GM19240 (cell line): Measurements from ENCODE around the gene C5AR1.
A peak's percentile ranks its signal among the peaks of the same experiment; 100 is the strongest.
"Not testable (repeated sequence)": the region's sequence is repeated elsewhere in the genome, so short reads cannot be mapped to it uniquely, and the experiment has no call there.

ENCODE experiments used
- DNase-seq: peaks from one replicate; pipeline ENCODE4 v3.0.0; 2011; ENCODE audit warnings: low spot score; ENCODE audit not compliant: insufficient read length

The C5AR1 gene

DNA sequence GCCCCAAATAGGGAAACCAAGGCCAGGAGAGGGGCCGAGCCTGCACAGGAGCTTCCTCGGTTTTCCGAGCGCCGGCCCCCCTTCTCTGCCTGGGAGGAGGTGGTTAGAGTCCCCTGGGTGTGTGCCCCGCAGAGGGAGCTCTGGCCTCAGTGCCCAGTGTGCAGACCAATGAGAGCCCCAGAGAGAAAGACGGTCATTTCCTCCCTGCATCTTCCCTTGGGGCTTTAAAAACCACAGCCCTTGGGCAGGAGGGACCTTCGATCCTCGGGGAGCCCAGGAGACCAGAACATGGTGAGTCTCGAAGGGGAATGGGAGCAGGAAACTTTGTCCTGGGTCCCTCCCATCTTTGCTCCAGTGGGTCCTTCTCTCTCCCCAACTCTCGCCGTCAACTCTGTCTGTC is at the start of gene C5AR1:
TSS of gene C5AR1 (plus strand) at position 254 of the 400 bp plus-strand sequence. CDS start at position 289, 35 bp downstream.
- no peak for DNase-seq

DNA sequence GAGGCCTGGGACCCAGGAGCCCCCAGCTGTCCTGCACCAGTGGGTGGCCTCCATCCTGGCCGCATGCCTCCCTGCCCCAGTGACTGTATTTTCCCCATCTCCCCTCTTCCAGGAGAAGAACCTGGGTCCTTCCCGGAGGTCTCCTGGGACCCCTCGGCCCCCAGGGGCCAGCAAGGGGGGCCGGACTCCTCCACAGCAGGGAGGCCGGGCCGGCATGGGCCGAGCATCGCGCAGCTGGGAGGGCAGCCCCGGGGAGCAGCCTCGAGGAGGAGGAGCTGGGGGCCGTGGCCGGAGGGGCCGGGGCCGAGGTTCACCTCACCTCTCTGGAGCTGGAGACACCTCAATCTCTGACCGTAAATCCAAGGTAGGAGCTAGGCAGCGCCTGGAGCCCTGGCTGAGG is 49.2 kb upstream of the C5AR1 start:
- DNase-seq = no peak

DNA sequence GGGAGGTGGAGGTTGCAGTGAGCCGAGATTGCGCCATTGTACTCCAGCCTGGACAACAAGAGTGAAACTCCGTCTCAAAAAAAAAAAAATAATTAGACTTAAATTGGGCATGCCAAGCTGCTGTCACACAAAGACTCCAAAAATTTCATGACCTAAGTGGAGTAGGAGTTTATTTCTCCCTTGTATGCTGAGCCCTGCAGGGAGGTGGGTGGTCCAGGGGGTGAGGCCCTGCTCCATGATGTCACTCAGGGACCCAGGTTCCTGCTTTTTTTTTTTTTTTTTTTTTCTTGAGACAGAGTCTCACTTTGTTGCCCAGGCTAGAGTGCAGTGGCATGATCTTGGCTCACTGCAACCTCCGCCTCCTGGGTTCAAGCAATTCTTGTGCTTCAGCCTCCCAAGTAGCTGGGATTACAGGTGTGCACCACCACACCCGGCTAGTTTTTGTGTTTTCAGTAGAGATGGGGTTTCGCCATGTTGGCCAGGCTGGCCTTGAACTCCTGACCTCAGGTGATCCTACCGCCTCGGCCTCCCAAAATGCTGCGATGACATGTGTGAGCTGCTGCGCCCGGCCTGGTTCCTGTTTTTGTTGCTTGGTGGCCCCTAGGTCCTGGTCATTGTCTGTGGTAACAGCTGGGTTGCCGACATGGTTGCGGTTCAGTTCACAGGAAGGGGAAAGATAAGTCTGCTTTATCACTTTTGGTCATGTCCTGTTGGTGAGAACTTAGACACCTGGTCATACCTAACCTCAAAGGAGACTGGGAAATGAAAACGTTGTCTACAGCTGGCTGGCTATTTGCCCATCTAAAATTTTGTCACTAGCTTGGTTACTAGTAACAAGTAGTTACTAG is 47.5 kb upstream of the C5AR1 start:
- DNase-seq = peak; percentile 60

DNA sequence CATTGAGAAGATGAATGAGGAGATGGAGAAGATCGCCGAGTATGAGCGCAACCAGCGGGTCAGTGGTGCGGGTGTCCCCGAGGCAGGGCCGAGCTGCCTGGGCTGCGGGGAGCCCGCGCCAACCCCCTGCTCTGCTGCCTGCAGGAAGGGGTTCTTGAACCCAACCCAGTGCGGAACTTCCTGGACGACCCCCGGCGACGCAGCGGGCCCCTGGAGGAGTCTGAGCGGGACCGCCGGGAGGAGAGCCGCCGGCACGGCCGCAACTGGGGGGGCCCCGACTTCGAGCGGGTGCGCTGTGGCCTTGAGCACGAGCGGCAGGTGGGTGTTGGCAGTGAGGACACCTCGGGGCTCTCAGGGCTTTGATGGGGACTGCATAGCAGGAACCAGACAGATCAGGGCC is 45.0 kb upstream of the C5AR1 start:
- DNase-seq = no peak

DNA sequence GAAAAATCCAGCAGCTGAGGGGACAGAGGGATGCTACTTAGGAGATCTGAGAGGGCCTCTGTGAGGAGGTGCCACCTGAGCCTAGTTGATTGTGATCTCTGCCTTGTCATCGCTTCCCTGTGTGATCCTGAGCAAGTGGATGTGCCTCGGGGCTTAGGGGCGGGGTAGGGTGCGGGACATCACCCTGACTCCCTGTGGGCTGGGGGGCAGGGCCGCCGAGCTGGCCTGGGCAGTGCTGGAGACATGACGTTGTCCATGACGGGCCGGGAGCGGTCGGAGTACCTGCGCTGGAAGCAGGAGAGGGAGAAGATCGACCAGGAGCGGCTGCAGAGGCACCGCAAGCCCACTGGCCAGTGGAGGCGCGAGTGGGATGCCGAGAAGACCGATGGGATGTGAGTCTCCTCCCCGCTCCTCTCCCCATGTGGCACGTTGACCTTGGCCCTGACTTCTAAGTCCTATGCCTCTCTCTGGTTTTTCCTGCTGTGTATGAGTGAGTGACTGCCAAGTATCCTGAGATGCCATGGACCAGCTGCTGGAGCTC is 43.2 kb upstream of the C5AR1 start:
- no peak for DNase-seq

DNA sequence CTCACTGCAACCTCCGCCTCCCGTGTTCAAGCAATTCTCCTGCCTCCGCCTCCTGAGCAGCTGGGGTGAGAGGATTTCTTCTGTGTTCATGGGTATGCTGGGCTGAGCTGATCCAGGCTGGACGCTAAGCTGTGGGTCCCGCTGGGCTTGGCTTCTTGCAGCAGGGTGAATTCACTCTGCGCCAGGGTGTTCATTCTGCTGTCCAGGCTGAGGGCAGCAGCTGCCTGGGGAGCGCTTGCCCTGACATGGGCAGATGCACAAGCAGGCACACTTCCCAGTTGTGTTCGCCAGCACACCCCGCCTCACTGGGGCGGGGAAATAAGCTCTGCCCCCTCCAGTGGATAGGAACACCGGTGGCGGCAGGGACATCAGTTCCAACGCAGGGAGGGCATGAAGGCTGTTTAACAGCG is 42.3 kb upstream of the C5AR1 start:
- DNase-seq = no peak

DNA sequence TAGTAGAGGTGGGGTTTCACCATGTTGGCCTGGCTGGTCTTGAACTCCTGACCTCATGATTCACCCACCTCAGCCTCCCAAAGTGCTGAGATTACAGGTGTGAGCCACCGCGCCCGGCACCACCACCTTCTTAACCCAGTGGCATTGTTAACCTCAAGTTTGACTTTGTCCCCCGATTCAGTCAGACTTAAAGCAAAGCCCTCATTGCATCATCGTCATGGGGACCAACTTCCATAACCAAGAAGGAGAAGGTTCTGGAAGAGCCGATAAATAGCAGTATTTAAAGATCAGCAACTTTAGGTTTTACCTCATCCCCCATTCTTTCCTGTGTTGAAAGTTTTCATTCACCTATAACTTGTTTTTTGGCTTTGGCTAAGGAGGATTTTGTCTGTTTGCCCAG is 41.6 kb upstream of the C5AR1 start:
- no peak for DNase-seq

DNA sequence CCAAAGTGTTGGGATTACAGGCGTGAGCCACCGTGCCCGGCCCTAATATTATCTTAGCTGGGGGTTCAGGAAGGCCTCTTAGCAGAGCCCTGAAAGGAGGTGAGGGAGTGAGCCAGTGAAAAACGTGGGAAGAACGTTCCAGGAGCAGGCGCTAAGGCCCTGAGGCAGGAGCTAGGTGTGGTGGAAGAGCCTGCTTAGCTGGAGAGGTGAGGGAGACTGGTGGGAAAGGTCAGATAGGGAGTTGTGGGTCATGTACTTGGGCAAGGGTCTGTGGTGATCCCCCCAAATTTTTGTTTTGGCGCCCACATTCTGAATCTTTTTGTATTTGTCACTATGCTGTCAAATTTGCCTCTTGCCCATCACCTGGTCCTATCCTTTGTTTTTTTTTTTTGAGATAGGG is 40.1 kb upstream of the C5AR1 start:
- no peak for DNase-seq

DNA sequence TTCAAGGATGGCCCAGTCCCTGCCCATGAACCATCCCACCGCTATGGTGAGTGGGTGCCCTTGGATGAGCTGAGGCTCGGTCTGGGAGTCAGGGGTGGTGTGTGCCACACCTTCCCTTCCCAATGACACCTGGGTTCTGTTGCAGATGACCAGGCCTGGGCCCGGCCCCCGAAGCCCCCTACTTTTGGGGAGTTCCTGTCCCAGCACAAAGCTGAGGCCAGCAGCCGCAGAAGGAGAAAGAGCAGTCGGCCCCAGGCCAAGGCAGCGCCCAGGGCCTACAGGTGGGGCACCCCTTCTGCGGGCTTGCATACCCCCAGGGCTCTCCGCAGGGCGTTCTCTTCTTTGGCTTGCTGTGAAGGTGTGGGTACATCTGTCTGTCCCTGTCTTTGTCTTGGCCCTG is 39.3 kb upstream of the C5AR1 start:
- no peak for DNase-seq

DNA sequence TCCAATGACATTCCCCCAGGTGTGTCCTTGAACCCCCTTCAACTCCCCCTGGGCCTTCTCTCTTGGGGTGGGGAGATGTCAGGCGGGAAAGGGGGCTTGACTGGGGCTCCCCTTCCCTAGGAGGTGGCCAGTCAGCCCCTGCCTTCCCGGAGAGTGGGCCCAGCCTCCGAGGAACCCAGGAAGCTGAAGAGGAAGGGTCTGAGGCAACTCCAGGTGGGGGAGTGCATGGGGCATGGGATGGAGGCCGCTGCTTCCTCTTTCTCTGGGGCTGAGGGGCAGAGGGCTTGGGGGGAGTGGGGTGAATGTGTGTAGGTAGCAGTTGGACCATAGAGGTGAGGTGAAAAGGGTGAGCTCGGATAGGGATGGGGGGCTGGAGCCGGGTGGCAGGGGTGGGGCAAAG is 37.7 kb upstream of the C5AR1 start:
- DNase-seq = no peak

DNA sequence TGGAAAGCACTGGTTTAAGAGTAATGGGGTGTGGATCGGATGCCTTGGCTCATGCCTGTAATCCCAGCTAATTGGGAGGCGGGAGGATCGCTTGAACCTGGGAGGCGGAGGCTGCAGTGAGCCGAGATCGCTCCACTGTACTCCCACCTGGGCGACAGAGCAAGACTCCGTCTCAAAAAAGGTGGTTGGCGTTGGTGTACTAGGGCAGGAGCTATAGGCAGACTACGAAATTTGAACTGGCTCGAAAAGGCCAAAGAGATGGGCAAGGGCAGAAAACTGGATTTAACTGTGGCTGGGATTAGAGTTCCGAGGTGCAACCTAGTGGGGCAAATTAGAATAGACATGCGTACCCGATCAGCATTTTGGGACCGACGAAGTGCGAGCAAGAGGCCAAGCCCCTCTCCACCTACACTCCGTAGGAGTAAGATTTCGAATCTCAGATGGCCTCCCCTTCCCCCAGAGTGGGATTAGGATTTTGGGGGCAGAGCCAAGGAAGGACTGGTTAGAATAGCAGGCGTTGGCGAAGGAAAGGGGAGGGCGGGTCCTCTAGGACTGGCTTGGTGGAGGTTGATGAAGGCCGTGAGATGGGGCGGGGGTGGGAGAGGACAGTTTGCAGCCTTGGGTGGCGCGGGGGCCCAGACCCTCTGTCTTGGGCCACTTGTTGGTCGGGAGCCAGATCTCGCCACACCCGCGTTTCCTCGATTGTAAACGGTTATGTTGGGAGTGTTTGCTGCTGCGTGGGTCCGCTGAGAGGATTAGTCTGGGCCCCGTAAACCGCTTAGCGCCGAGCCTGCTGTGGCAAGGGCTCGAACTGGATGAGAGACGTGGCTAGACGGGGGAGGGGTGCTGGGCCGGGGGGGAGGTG is 37.0 kb upstream of the C5AR1 start:
- DNase-seq = peak; percentile 35

DNA sequence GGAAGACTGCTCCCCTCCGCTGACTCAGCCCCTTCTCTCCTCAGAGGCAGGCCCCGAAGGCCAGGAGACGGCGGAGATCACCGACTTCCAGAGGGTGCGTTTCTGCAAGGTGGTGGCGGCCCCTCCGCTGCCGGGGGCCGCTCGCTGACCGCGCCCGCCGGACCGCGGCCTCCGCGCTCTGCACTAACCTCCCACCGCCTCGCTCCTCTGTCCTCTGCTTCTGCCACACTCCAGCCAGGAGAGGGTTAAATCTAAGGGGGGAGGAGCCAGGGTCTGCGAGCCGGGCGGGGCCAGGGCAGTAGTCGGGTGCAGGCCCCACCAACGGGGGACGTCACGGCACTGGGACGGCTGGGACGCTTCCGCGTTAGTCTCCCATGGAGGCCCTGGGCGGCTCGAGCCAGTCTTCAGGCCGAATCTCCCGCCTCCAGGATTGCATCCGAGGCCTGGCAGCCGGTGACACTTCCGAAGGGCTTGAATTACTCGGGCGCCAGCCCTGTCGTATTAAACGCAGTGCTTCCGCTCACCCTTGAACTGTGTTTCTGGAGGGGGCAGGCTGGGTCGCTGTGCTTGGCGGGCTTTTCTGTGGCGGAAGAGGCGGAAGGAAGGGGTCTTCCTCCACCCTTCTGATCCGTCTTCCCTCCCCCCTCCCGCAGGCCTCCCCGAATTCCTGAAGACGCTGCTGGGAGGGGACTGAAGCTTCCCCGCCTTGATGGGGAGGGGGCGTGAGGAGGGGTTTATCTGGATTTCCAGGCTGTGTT is 36.2 kb upstream of the C5AR1 start:
- peak; percentile 97 for DNase-seq

DNA sequence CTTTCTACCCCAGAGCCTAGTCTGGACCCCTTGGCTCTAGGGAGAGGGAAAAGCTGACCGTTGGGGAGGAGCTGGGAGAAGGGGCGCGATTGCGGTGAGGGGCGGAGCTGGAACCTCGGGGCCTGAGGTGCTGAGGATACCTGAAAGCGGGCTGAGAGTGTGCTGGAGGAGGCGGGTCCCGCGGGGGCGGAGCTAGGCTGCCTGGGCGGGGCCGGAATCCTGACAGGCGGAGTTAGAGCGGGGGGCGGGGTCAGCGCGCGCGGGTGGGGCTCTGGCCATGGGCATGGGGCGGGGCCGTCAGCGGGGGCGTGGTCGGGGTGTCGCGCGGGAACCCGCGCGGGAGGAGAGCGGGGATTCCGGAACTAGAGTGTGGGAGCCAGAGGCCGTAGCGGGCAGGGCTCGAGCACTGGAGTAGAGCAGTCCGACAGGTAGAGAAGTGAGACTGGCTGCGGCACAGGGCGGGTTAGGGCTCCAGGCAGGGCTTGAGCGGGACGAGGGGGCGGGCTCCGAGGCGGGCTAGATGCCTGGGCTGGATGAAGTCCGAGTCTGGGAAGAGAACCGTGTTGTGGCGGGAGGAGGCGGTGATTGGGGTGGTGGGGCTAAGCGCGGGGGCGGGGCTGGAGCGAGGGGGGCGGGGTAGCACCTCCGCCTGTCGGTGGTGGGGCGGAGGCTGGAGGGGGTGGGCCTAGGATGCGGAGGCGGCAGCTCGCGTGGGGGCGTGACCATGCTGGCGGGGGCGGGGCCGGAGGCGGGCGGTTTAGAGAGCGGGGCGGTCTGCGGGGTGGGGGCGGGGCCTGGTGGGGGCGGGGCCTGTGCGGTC is 35.4 kb upstream of the C5AR1 start, which contains the start of gene INAFM1:
TSS of gene INAFM1 (plus strand) at position 815 of the 820 bp plus-strand sequence. CDS start 35 bp downstream, outside the sequence.
- peak; percentile 96 for DNase-seq

DNA sequence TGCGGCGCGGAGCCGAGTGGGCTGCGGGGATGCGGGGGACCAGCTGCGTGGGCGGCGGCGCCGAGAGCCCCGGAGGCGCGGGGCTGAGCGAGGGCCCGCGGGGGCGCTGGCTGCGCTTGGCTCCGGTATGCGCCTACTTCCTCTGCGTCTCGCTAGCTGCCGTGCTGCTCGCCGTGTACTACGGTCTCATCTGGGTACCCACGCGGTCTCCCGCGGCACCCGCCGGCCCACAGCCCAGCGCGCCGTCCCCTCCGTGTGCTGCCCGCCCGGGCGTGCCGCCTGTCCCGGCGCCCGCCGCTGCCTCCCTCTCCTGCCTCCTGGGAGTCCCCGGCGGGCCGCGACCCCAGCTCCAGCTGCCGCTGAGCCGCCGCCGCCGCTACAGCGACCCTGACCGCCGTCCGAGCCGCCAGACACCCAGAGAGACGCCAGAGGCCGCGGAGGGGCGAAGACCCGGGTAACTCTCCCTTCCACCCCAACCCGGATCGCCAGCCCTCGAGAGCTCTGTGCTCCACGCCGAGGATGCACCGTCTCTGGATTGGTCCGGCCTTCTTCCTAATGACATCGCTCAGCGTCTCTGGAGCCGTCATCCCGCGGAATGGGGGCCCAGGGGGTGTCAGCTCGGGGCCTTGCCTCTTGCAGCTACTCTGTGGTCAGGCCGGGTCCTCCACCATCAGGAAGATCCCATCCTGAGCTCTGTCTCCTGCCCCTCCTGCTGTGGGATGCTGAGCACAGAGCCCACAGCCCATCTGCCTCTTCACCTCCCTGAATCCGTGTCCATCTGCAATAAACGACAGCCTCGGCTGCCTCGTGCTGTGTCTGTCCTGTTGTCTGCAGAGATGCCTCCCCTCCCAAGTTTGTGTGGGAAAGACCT is 34.5 kb upstream of the C5AR1 start:
- DNase-seq = no peak

DNA sequence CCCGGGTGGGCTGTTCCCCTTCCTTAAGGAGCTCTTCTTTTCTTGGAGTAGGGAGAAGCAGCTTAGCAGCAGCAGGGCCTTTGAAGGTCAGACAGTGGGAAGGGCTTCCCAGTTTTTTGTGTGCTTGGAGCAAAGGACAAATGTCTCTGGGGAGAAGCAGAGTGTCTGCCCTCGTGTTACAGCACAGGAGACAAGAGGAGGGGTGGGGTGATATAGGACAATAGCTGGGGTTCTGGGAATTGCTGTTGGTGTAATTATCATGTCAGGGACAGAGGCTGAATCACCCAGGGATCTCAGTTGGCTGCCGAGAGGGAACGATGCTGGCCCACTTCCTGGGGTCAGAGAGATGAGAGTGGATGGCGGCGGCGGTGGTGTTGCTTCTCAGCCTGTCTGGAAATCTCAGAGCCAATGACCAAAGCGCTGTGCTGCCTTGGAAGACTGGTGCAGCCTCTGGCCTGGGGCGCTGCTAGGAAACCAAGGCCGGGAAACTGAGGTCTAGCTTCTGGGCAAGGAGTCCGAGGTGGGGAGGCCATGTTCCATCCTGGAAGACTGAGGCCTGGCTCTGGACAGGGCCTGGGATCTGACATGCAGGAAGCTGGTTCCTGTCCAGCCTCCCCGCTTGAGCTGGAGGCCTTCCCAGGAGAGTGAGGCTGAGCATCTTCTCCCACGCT is 33.7 kb upstream of the C5AR1 start:
- DNase-seq = no peak

DNA sequence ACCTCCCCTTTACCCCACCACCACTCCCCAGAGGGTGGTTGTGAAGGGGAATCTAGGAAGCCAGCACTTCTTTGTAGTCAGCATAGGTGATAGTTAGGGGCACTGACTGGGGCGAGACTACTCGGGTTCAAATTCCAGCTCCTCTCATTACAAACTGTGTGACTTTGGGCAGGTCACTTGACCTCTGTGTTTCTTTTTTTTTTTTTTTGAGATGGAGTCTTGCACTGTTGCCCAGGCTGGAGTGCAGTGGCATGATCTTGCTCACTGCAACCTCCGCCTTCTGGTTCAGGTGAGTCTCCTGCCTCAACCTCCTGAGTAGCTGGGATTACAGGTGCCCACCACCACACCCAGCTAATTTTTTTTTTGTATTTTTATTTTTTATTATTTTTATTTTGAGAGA is 33.1 kb upstream of the C5AR1 start:
- not testable (repeated sequence) for DNase-seq

DNA sequence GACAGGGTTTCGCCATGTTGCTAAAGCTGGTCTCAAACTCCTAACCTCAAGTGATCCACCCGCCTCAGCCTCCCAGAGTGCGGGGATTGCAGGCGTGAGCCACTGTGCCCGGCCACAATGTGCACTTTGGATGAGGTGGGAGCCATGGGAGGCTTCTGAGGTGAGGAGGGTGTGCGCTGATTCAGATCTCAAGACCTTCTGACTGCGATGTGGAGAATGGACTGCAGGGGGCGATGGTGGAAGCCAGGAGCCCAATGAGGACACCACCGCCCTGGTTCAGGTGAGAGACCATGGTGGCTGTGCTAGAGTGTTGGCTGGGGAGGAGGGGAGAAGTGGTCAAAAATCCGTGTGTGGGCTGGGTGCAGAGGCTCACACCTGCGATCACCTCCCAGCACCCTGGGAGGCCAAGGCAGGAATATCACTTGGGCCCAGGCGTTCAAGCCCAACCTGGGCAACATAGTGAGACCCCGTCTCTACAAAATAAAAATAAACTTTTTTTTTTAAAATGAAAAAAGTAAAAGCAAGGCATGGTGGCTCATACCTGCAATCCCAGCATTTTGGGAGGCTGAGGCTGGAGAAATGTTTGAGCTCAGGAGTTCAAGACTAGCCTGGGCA is 29.4 kb upstream of the C5AR1 start:
- no peak for DNase-seq

DNA sequence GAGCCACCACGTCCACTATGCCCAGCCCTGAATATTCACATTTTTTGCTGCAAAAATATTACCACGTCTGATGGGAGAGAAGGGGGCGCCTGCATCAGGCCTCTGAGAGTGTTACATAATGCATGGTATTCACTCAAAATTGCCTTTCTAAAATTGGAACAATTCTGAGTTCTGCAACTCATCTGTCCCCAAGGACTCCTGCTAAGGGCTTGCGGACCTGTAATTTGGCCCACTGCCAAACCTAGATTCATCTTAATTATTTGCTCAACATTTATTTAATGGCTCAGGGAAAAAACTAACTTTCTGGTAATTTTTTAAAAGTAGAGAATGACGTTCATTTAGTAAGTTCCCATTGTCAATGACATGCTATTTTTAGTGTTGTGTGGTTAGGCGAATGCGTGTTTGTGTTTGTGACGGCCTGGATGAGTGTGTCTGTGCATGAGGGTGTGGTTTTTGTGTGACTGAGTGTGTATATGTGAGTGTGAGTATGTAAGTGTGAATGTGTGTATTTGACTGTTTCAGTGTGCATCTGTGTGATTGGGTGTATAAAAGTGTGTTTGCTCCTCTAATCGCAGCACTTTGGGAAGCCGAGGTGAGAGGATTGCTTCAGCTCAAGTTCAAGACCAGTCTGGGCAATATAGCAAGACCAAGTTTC is 26.1 kb upstream of the C5AR1 start:
- no peak for DNase-seq
